PFSK-1 (cell line): Measurements from ENCODE around the gene SLC25A41.

Experiments
- POLR2AphosphoS5 ChIP-seq: IDR thresholded peaks from 2 replicates; pipeline ENCODE4 v1.6.1; 2012; ENCODE audit warnings: low read depth, mild to moderate bottlenecking, control low read depth, low read length, moderate library complexity
- REST ChIP-seq, 2 experiments: IDR thresholded peaks; 2 replicates each; pipeline versions ENCODE4 v1.6.1 to v1.8.0; 2011 to 2012; ENCODE audit warnings: low read depth in 2 of 2, low read length in 2 of 2, control low read depth in 1 of 2, inconsistent platforms in 1 of 2, mild to moderate bottlenecking in 1 of 2, moderate library complexity in 1 of 2; ENCODE audit not compliant: insufficient read depth in 1 of 2
- SIN3A ChIP-seq: IDR thresholded peaks from 2 replicates; pipeline ENCODE4 v1.6.1; 2012; ENCODE audit warnings: mild to moderate bottlenecking, low read length, moderate library complexity, borderline replicate concordance; ENCODE audit not compliant: insufficient read depth
- TAF1 ChIP-seq: IDR thresholded peaks from 2 replicates; pipeline ENCODE4 v1.6.1; 2012; ENCODE audit warnings: low read length, control low read depth, borderline replicate concordance; ENCODE audit not compliant: insufficient read depth

- no peak for TF ChIP-seq TAF1
- TF ChIP-seq SIN3A: no peak
- no peak for TF ChIP-seq POLR2AphosphoS5
- TF ChIP-seq REST (IDR thresholded peaks at IDR 0.05; ENCODE audit: insufficient read depth in 1 of 2, low read depth in 2 of 2, low read length in 2 of 2): no peak
These were observed 32.1 kb upstream of the SLC25A41 start for GRCh38 chr19:6465663-6466062.
